Thoracic aorta (tissue), 2 donors: ENCODE data around the gene UBE2H. TPM values are rescaled to one million over a fixed set of nuclear protein-coding genes. Genes with fewer than 3 reads are reported as not detected.
A peak's percentile ranks its signal among the peaks of the same experiment; 100 is the strongest.

Source experiments
- ATAC-seq: fragments of 150-250 bp; one replicate; pipeline ENCODE4 v1.8.0; 2017; ENCODE audit warnings: low read depth; ENCODE audit not compliant: insufficient number of reproducible peaks, low FRiP score
- DNase-seq: peaks from one replicate; pipeline ENCODE4 v3.0.0-alpha.2; 2020; ENCODE audit warnings: low spot score
- H3K27ac ChIP-seq, 2 donors: fragments of 200-600 bp; sonication (generic); 1 replicate in 1 of 2; 2 replicates in 1 of 2; pipeline ENCODE4 v1.5.1; 2016; ENCODE audit warnings: mild to moderate bottlenecking in 2 of 2, moderate library complexity in 2 of 2
- H3K27me3 ChIP-seq: fragments of 200-600 bp; sonication (generic); replicated peaks from 2 replicates; pipeline ENCODE4 v1.6.0; 2016; ENCODE audit warnings: mild to moderate bottlenecking; ENCODE audit not compliant: insufficient read depth
- H3K36me3 ChIP-seq: fragments of 200-600 bp; sonication (generic); one replicate; pipeline ENCODE4 v1.5.1; 2016
- H3K4me1 ChIP-seq, 2 donors: fragments of 200-600 bp; sonication (generic); 1 replicate in 1 of 2; 2 replicates in 1 of 2; pipeline versions ENCODE4 v1.5.1 to v1.6.0; 2016; ENCODE audit warnings: low read depth in 2 of 2, mild to moderate bottlenecking in 1 of 2; ENCODE audit not compliant: control insufficient read depth in 1 of 2
- H3K4me3 ChIP-seq: fragments of 200-600 bp; sonication (generic); 2 replicates; pipeline ENCODE4 v1.5.1; 2016; ENCODE audit warnings: mild to moderate bottlenecking
- H3K9me3 ChIP-seq: fragments of 200-600 bp; sonication (generic); 2 replicates; pipeline ENCODE4 v1.5.1; 2016
- total RNA-seq, 2 donors: library from RNA; depleted of rRNA; stranded (reverse); fragments of >200 nt; gene quantifications; one replicate each; pipeline versions ENCODE4 v1.1.0 to v1.2.3, GENCODE V29; 2016
- TF ChIP-seq, protein P1 (sequence below): fragments of 200-600 bp; sonication (generic); IDR thresholded peaks from one replicate; pipeline ENCODE4 v1.5.1; 2019; ENCODE audit warnings: antibody characterized with exemption

Gene UBE2H
- total RNA-seq, 2 donors from 2014 or later: 136 to 158 TPM

DNA sequence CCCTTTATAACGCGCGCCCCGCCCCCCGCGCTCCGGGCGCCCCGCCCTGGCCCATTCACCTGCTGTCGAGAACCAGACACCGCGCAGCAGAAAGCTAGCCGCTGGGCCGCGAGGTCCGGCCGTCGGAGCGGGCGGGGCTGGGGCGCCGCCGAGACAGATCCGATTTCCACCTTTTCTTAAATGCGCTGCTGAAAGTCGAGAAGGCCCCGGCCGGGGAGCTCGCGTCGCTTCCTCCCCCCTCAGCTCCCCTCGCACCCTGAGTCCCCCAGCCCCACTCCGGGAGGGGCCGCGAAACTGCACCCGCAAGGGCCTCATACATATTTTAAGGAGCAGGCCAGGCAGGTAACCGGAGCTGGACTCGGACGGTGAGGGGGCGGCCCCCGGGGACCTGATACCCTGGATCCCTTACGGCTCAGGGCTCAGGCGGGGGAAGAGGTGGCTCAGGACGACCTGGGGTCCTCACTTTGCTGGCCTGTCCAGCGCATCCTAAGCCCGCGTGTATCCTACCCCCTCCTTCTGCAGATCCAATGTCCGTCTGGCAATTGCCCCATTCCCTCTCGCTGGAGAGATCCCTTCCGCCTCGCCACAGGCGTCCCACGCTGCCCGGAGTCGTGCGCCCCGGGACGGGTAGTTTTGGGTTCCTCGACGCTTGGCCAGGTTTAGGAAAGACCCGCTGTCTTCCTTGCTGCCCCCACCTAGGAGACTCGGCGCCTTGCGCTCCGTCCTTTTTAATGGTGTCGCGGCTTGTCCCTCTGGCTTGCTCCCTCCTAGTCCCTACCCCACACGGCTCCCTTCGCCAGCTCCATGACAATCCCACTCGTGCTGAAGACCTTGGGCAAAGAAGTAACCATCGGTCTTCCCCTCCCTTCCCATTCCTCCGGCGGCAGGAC lies 170.6 kb downstream of the UBE2H start:
- Histone ChIP-seq H3K27me3 (peaks cover 61% of the 10 kb centered on the region), H3K9me3 (no peaks in the 10 kb centered on the region), H3K27ac (no peak overlapping the region), H3K4me1 (peaks cover 33 to 64% of the 10 kb centered on the region in 2 donors), H3K36me3 (no peaks in the 10 kb centered on the region), H3K4me3 (peak overlapping the region; percentile 70)
- DNase-seq (no peak), ATAC-seq (no peak)
- TF ChIP-seq, protein P1, sequence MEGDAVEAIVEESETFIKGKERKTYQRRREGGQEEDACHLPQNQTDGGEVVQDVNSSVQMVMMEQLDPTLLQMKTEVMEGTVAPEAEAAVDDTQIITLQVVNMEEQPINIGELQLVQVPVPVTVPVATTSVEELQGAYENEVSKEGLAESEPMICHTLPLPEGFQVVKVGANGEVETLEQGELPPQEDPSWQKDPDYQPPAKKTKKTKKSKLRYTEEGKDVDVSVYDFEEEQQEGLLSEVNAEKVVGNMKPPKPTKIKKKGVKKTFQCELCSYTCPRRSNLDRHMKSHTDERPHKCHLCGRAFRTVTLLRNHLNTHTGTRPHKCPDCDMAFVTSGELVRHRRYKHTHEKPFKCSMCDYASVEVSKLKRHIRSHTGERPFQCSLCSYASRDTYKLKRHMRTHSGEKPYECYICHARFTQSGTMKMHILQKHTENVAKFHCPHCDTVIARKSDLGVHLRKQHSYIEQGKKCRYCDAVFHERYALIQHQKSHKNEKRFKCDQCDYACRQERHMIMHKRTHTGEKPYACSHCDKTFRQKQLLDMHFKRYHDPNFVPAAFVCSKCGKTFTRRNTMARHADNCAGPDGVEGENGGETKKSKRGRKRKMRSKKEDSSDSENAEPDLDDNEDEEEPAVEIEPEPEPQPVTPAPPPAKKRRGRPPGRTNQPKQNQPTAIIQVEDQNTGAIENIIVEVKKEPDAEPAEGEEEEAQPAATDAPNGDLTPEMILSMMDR: no peak

DNA sequence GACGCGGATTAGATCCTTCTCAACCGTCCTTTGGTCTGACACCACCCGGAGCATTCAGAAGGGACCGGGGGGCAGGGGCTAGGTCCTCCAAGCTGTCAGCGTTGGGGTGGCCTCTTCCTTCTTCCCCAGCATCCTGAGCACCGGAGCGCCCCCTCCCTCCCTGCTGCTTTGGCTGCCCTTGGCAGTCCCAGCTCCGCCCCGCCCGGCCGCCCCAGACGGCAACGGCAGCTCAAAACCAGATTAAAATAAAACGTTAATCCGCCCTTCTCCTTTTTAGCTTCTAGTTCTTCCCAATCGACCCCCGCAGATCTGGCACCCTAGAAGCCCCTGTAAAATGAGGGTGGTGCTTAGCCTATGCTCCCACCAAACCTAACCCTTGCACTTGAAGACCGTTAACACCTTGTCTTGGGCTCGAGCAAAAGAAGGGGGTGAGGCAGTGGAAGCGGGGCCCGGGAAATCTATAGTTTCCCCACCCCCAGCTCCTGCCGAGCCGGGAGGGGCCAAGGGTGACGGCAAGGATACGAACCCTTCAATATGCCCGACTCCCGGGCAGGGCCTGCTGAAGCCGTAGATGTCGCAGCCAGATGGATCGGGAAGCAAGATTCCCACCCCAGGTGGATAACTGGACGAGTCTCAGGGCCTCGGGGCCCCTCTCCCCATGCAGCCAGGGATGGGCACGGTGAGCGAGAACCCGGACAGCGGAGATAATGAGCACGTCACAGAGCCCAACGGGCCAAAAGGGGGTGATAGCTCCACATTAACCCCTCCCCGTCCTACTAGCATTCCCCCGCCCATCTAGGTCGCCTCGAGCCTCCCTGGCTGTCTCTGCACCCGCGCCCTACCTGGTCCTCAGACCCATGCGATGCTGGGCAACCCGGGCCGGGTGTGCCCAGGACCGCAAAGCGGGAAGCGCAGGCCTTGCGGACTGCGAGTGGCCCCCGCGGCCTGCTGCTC lies 171.5 kb downstream of the UBE2H start:
- Histone ChIP-seq H3K9me3 (no peaks in the 10 kb centered on the region), H3K27me3 (peaks cover 61% of the 10 kb centered on the region), H3K36me3 (no peaks in the 10 kb centered on the region), H3K4me3 (peak overlapping the region; percentile 70), H3K4me1 (peaks cover 33 to 64% of the 10 kb centered on the region in 2 donors), H3K27ac (no peak overlapping the region)
- TF ChIP-seq, protein P1: no peak
- ATAC-seq (no peak), DNase-seq (no peak)

Other genes with a start within 250 kb of the UBE2H start
- gene ZC3HC1, start 98.4 kb upstream of the UBE2H start, total RNA-seq: 10 to 100 TPM in 1 of 2 donors, 1 to 10 TPM in 1; 2.8 to 15.6 TPM
- 10 to 100 TPM; 24.3 to 26.7 TPM for gene KLHDC10, start 117.6 kb upstream of the UBE2H start, total RNA-seq